OCI-LY1 (cell line): ENCODE measurements around the gene KDM4B.

Experiments
- H2AFZ ChIP-seq: fragments of 200-600 bp; sonication (generic), shearing (Covaris generic); 2 replicates; pipeline ENCODE4 v1.6.0; 2014; ENCODE audit warnings: antibody characterized with exemption, mild to moderate bottlenecking, low read length
- H3F3A ChIP-seq: fragments of 200-600 bp; sonication (generic), shearing (Covaris generic); 2 replicates; pipeline ENCODE4 v1.6.0; 2014; ENCODE audit warnings: mild to moderate bottlenecking, antibody characterized with exemption, low read length, moderate library complexity; ENCODE audit not compliant: insufficient read depth
- H3K27ac ChIP-seq: fragments of 200-600 bp; sonication (generic); 2 replicates; pipeline ENCODE4 v1.5.1; 2014; ENCODE audit warnings: low read length, mixed run types, mild to moderate bottlenecking, low read depth; ENCODE audit not compliant: poor library complexity, severe bottlenecking
- H3K27me3 ChIP-seq: fragments of 200-600 bp; sonication (generic); 2 replicates; pipeline ENCODE4 v1.6.0; 2014; ENCODE audit warnings: antibody characterized with exemption, mild to moderate bottlenecking, low read length, moderate library complexity; ENCODE audit not compliant: insufficient read depth
- H3K36me3 ChIP-seq: fragments of 200-600 bp; sonication (generic); 2 replicates; pipeline ENCODE4 v1.6.1; 2014; ENCODE audit warnings: mild to moderate bottlenecking, antibody characterized with exemption, low read length, moderate library complexity, mixed read lengths; ENCODE audit not compliant: insufficient read depth
- H3K4me1 ChIP-seq: fragments of 200-600 bp; sonication (generic); 2 replicates; pipeline ENCODE4 v1.5.1; 2014; ENCODE audit warnings: mild to moderate bottlenecking, low read length, moderate library complexity; ENCODE audit not compliant: insufficient read depth, severe bottlenecking
- H3K4me2 ChIP-seq: fragments of 200-600 bp; sonication (generic), shearing (Covaris generic); 2 replicates; pipeline ENCODE4 v1.6.1; 2014; ENCODE audit warnings: low read length
- H3K4me3 ChIP-seq: fragments of 200-600 bp; sonication (generic); 2 replicates; pipeline ENCODE4 v1.5.1; 2014; ENCODE audit warnings: low read length, low read depth, mild to moderate bottlenecking, mixed read lengths; ENCODE audit not compliant: poor library complexity, severe bottlenecking
- H3K79me2 ChIP-seq: fragments of 200-600 bp; shearing (Covaris generic); 2 replicates; pipeline ENCODE4 v1.6.1; 2016; ENCODE audit warnings: mixed run types, low read length, mixed read lengths; ENCODE audit not compliant: insufficient read depth
- H3K9ac ChIP-seq: fragments of 200-600 bp; sonication (generic), shearing (Covaris generic); 2 replicates; pipeline ENCODE4 v1.6.1; 2014; ENCODE audit warnings: mild to moderate bottlenecking, low read length, mixed read lengths
- H3K9me2 ChIP-seq: fragments of 200-600 bp; sonication (generic), shearing (Covaris generic); 2 replicates; pipeline ENCODE4 v1.6.1; 2014; ENCODE audit warnings: low read depth, mild to moderate bottlenecking, low read length, mixed read lengths
- H3K9me3 ChIP-seq: fragments of 200-600 bp; shearing (Covaris generic); 2 replicates; pipeline ENCODE4 v1.6.1; 2014; ENCODE audit warnings: low read length, mixed read lengths
- H4K20me1 ChIP-seq: fragments of 200-600 bp; sonication (generic), shearing (Covaris generic); 2 replicates; pipeline ENCODE4 v1.6.0; 2016; ENCODE audit warnings: mild to moderate bottlenecking, low read length; ENCODE audit not compliant: insufficient read depth
- EZH2 ChIP-seq: fragments of 200-600 bp; sonication (generic), shearing (Covaris generic); IDR thresholded peaks from 2 replicates; pipeline ENCODE4 v1.8.0; 2017; ENCODE audit warnings: borderline replicate concordance, mixed run types, mild to moderate bottlenecking, antibody characterized with exemption, low read length, moderate library complexity, mixed read lengths
- TF ChIP-seq, protein P1 (sequence below): fragments of 200-600 bp; sonication (generic), shearing (Covaris generic); IDR thresholded peaks from 2 replicates; pipeline ENCODE4 v1.5.1; 2017; ENCODE audit warnings: mild to moderate bottlenecking, antibody characterized with exemption, low read length, moderate library complexity, mixed read lengths

The KDM4B gene

DNA sequence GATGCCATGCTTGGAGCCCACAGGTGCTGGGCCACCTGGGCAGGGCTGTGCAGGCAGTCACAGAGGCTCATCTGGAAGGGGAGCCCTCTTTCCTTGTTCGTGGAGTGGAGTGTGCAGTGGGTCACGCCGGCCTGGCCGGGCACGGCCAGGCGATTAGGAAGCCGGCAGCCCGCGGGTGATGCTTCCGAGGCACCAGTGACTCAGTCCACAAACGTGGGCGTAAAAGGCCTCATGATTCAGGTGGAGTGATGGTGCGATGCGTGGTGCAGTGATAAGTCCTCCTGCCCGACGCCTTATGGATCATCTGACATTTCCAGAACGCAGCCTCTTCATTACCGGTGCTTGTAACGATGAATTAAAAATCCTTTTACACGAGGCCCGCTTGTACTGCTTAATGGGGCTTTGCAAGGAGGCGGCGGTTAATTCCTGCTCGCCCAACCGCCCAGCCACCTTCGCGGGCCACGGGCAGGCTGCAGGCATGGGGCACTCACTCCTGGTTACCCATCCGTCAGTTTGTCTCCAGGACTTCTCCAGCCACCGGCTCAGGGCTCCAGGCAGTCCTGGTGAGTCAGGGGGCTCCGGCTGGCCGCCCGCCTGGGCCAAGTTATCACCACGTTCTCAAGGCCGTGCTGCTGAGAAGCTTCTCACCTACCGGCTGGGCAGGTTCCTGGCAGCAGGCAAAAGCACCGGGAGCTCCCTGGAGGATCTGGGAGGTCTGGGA, 172.4 kb downstream of the KDM4B start:
- no peak for TF ChIP-seq EZH2
- TF ChIP-seq, protein P1, sequence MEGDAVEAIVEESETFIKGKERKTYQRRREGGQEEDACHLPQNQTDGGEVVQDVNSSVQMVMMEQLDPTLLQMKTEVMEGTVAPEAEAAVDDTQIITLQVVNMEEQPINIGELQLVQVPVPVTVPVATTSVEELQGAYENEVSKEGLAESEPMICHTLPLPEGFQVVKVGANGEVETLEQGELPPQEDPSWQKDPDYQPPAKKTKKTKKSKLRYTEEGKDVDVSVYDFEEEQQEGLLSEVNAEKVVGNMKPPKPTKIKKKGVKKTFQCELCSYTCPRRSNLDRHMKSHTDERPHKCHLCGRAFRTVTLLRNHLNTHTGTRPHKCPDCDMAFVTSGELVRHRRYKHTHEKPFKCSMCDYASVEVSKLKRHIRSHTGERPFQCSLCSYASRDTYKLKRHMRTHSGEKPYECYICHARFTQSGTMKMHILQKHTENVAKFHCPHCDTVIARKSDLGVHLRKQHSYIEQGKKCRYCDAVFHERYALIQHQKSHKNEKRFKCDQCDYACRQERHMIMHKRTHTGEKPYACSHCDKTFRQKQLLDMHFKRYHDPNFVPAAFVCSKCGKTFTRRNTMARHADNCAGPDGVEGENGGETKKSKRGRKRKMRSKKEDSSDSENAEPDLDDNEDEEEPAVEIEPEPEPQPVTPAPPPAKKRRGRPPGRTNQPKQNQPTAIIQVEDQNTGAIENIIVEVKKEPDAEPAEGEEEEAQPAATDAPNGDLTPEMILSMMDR = no peak

DNA sequence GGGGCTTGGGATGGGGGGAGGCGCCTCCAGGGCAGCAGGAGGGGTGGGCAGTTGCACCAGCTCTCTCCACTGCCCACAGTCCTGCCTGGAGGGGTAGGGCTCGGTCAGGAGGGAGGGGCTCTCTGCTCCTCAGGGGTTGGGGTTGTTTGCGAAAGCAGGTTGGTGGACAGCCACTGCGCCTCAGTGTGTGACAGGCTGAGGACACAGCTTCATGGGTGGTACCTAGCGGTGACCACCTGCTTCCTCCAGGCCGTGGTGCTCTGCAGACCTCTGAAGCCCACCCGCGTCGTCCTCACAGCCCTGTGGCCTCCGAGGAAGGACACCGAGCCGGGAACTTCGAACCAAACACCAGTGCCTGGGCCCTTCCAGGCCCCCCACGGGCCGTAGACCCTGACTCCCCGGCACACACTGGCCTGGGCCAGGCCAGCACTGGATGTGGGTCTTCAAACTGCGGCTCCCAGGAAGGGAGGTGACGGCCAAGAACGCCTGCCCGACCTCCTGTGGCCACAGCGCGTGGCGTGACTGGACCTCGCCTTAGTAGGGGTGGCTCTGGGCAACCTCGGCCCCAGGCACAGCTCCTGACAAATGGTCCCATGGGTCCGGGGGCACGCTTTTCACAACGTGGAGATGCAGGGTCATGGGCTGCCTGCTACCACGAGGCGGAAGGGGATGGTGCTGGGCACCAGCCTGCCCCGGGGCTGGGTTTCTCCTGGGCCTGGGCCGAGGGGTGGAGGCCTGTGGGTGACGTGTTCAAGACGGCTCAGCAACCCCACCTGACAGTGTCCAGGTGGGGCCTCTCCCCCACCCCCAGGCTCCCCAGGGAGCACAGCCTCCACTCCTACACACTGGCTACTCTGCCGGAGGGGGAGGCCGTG, 173.2 kb downstream of the KDM4B start:
- Histone ChIP-seq H3K36me3 (peaks cover 39% of the 10 kb centered on the region), H3K9me3 (no peaks in the 10 kb centered on the region), H3K27ac (no peak overlapping the region), H3K9ac (no peak overlapping the region), H3K4me1 (peaks cover 12% of the 10 kb centered on the region), H3K4me3 (no peak overlapping the region), H4K20me1 (no peaks in the 10 kb centered on the region), H3K9me2 (no peaks in the 10 kb centered on the region), H2AFZ (no peak overlapping the region), H3K79me2 (no peaks in the 10 kb centered on the region), H3F3A (no peaks in the 10 kb centered on the region), H3K4me2 (no peak overlapping the region), H3K27me3 (no peaks in the 10 kb centered on the region)
- TF ChIP-seq, protein P1 = no peak
- TF ChIP-seq EZH2 = no peak

More for the DNA sequence above, 172.4 kb downstream of the KDM4B start:
- Histone ChIP-seq H4K20me1 (no peaks in the 10 kb centered on the region), H3K4me1 (peaks cover 12% of the 10 kb centered on the region), H3K4me2 (no peak overlapping the region), H3K9me3 (no peaks in the 10 kb centered on the region), H2AFZ (no peak overlapping the region), H3K36me3 (peaks cover 41% of the 10 kb centered on the region), H3K27me3 (no peaks in the 10 kb centered on the region), H3K9ac (no peak overlapping the region), H3K9me2 (no peaks in the 10 kb centered on the region), H3K27ac (no peak overlapping the region), H3K79me2 (no peaks in the 10 kb centered on the region), H3F3A (no peaks in the 10 kb centered on the region), H3K4me3 (no peak overlapping the region)

DNA sequence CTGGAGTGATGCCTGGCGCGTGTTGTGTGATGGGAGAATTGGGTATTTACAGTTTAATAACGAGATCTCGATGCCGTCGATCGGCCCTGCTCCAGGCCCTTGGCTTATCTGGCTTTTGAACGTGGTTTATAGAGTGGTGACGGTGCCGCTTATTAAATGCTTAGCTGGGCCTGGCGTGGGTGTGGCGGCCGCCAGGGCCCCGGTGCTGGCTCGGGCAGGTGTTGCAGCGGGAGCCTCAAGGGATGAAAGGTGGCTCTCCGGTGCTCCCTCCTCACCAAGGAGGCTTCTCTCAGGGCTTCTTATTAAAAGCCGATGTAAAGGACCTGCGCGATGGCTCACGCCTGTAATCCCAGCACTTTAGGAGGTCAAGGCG, 173.8 kb downstream of the KDM4B start:
- Histone ChIP-seq H3K9ac (no peak overlapping the region), H3F3A (no peaks in the 10 kb centered on the region), H2AFZ (no peak overlapping the region), H3K27ac (no peak overlapping the region), H3K9me2 (no peaks in the 10 kb centered on the region), H3K4me3 (no peak overlapping the region), H3K4me2 (no peak overlapping the region), H3K27me3 (no peaks in the 10 kb centered on the region), H4K20me1 (no peaks in the 10 kb centered on the region), H3K9me3 (no peaks in the 10 kb centered on the region), H3K79me2 (no peaks in the 10 kb centered on the region), H3K4me1 (peaks cover 12% of the 10 kb centered on the region), H3K36me3 (peaks cover 33% of the 10 kb centered on the region)
- TF ChIP-seq, protein P1 = no peak
